Keratinocyte (primary cell): ENCODE data around the gene TRAPPC10. TPM values are rescaled to one million over a fixed set of nuclear protein-coding genes. Genes with fewer than 3 reads are reported as not detected.

ENCODE experiments used
- DNase-seq: peaks from one replicate; pipeline ENCODE4 v3.0.0-alpha.2; 2011; ENCODE audit warnings: low read depth, missing footprints, low spot score
- FAIRE-seq: peaks from 2 replicates; lab custom pipeline; 2011; peaks lifted over from hg19 to GRCh38; lab: Jason Lieb, UNC
- H2AFZ ChIP-seq: 2 replicates; pipeline ENCODE4 v1.6.0; 2012; ENCODE audit warnings: low read length, control low read depth, inconsistent platforms; ENCODE audit not compliant: control insufficient read depth
- H3K27ac ChIP-seq: 2 replicates; pipeline ENCODE4 v1.5.1; 2011; ENCODE audit warnings: low read length; ENCODE audit not compliant: control insufficient read depth, insufficient read depth
- H3K27me3 ChIP-seq: 3 replicates; pipeline ENCODE4 v1.6.0; 2011; ENCODE audit warnings: low read length; ENCODE audit not compliant: control insufficient read depth, insufficient read depth; ENCODE audit errors: extremely low read depth
- H3K36me3 ChIP-seq, 2 experiments: 2 replicates in 1 of 2; 3 replicates in 1 of 2; pipeline ENCODE4 v1.5.1; 2011; ENCODE audit warnings: low read length in 2 of 2, mild to moderate bottlenecking in 1 of 2; ENCODE audit not compliant: control insufficient read depth in 2 of 2, insufficient read depth in 2 of 2; ENCODE audit errors: extremely low read depth in 1 of 2
- H3K4me1 ChIP-seq: 3 replicates; pipeline ENCODE4 v1.5.1; 2011; ENCODE audit warnings: low read length; ENCODE audit not compliant: control insufficient read depth, insufficient read depth; ENCODE audit errors: extremely low read depth
- H3K4me2 ChIP-seq: 3 replicates; pipeline ENCODE4 v1.6.0; 2011; ENCODE audit warnings: low read depth, low read length; ENCODE audit not compliant: control insufficient read depth, insufficient read depth; ENCODE audit errors: extremely low read depth
- H3K4me3 ChIP-seq, 3 experiments: fragments of 200-600 bp in 1 of 3; sonication (generic) in 1 of 3; 2 replicates in 2 of 3; 3 replicates in 1 of 3; pipeline ENCODE4 v1.5.1; 2011 to 2016; ENCODE audit warnings: low read length in 3 of 3, mild to moderate bottlenecking in 3 of 3, control low read depth in 2 of 3, inconsistent platforms in 1 of 3, low read depth in 1 of 3, mixed read lengths in 1 of 3, mixed run types in 1 of 3, moderate library complexity in 1 of 3; ENCODE audit not compliant: control insufficient read depth in 2 of 3, insufficient read depth in 2 of 3; ENCODE audit errors: extremely low read depth in 1 of 3
- H3K79me2 ChIP-seq: 2 replicates; pipeline ENCODE4 v1.6.0; 2012; ENCODE audit warnings: low read length; ENCODE audit not compliant: control insufficient read depth, insufficient read depth
- H3K9ac ChIP-seq: 3 replicates; pipeline ENCODE4 v1.6.0; 2011; ENCODE audit warnings: low read length; ENCODE audit not compliant: control insufficient read depth, insufficient read depth; ENCODE audit errors: extremely low read depth
- H3K9me1 ChIP-seq: 3 replicates; pipeline ENCODE4 v1.6.0; 2011; ENCODE audit warnings: low read length; ENCODE audit not compliant: control insufficient read depth, insufficient read depth; ENCODE audit errors: extremely low read depth
- H3K9me3 ChIP-seq: 2 replicates; pipeline ENCODE4 v1.5.1; 2012; ENCODE audit warnings: low read depth, low read length; ENCODE audit not compliant: control insufficient read depth
- H4K20me1 ChIP-seq: 3 replicates; pipeline ENCODE4 v1.6.0; 2011; ENCODE audit warnings: low read length; ENCODE audit not compliant: control insufficient read depth, insufficient read depth; ENCODE audit errors: extremely low read depth
- EZH2 ChIP-seq: IDR thresholded peaks from one replicate; pipeline ENCODE4 v1.6.1; 2012; ENCODE audit warnings: inconsistent platforms, mild to moderate bottlenecking, low read length, moderate library complexity
- dilution Hi-C: fragments of 300-500 bp; cut with MboI; formaldehyde crosslinking; loops from one replicate; pipeline ENCODE4 v1.7.0; 2020; ENCODE audit warnings: low sequenced_read_pairs; ENCODE audit not compliant: extremely low pct_ligation_motif_present
- polyA plus RNA-seq, 5 experiments: library from polyadenylated mRNA; depleted of rRNA in 3 of 5; stranded (reverse) in 3 of 5; stranded (forward) in 1 of 5; unstranded in 1 of 5; fragments of >200 nt; gene quantifications; 1 replicate in 1 of 5; 2 replicates in 3 of 5; 3 replicates in 1 of 5; pipeline versions ENCODE4 v1.2.1 to v1.2.3, GENCODE V29; 2011 to 2012; ENCODE audit warnings: missing spikeins in 2 of 5, low read depth in 1 of 5, low replicate concordance in 1 of 5
- TF ChIP-seq, protein P1 (sequence below), 3 experiments: IDR thresholded peaks in 1 of 3; conservative IDR thresholded peaks in 1 of 3; optimal IDR thresholded peaks in 1 of 3; 2 replicates in 2 of 3; 3 replicates in 1 of 3; pipeline versions ENCODE3 to v1.5.1; 2011; ENCODE audit warnings: low read length in 3 of 3, mild to moderate bottlenecking in 3 of 3, moderate library complexity in 2 of 3, control low read depth in 1 of 3, inconsistent platforms in 1 of 3; ENCODE audit not compliant: insufficient read depth in 2 of 3; ENCODE audit errors: extremely low read depth in 1 of 3

TRAPPC10 gene
- polyA plus RNA-seq, 1 donor (not counting 4 experiments of a cell fraction or from before 2014, with no cell fraction given): 21.6 TPM

- peaks cover 7% of the 10 kb centered on the region for H3K4me1 ChIP-seq
- no peak for TF ChIP-seq EZH2
- TF ChIP-seq, protein P1, sequence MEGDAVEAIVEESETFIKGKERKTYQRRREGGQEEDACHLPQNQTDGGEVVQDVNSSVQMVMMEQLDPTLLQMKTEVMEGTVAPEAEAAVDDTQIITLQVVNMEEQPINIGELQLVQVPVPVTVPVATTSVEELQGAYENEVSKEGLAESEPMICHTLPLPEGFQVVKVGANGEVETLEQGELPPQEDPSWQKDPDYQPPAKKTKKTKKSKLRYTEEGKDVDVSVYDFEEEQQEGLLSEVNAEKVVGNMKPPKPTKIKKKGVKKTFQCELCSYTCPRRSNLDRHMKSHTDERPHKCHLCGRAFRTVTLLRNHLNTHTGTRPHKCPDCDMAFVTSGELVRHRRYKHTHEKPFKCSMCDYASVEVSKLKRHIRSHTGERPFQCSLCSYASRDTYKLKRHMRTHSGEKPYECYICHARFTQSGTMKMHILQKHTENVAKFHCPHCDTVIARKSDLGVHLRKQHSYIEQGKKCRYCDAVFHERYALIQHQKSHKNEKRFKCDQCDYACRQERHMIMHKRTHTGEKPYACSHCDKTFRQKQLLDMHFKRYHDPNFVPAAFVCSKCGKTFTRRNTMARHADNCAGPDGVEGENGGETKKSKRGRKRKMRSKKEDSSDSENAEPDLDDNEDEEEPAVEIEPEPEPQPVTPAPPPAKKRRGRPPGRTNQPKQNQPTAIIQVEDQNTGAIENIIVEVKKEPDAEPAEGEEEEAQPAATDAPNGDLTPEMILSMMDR (optimal IDR thresholded peaks at IDR 0.05 in 1 of 3, IDR thresholded peaks at IDR 0.05 in 1 of 3, conservative IDR thresholded peaks at IDR 0.05 in 1 of 3; ENCODE audit: extremely low read depth in 1 of 3, insufficient read depth in 2 of 3, low read length in 3 of 3): no peak
- peaks cover 2% of the 10 kb centered on the region for H3K9me1 ChIP-seq
- H3K36me3 ChIP-seq: peaks cover 27 to 37% of the 10 kb centered on the region in 2 experiments
- no peak overlapping the region for H3K9ac ChIP-seq
- no peaks in the 10 kb centered on the region for H3K27me3 ChIP-seq
- H3K79me2 ChIP-seq: no peaks in the 10 kb centered on the region
- dilution Hi-C loops: no loop called here
- FAIRE-seq: no peak
- no peak overlapping the region for H3K4me3 ChIP-seq
- H3K9me3 ChIP-seq: no peaks in the 10 kb centered on the region
- H3K27ac ChIP-seq: no peak overlapping the region
- H2AFZ ChIP-seq: no peak overlapping the region
- H4K20me1 ChIP-seq: no peaks in the 10 kb centered on the region
- H3K4me2 ChIP-seq: no peak overlapping the region
- DNase-seq: no peak
Observed at GRCh38 chr21:44079846-44080245, 67.7 kb downstream of the TRAPPC10 start.

- dilution Hi-C loops: no loop called here
- Histone ChIP-seq H3K36me3 (peaks cover 34 to 44% of the 10 kb centered on the region in 2 experiments), H3K79me2 (no peaks in the 10 kb centered on the region), H3K27ac (no peak overlapping the region), H3K9ac (no peak overlapping the region), H3K9me1 (peaks cover 2% of the 10 kb centered on the region), H3K4me1 (peaks cover 7% of the 10 kb centered on the region), H3K4me2 (no peak overlapping the region), H2AFZ (no peak overlapping the region), H3K9me3 (no peaks in the 10 kb centered on the region), H3K4me3 (no peak overlapping the region), H3K27me3 (no peaks in the 10 kb centered on the region), H4K20me1 (no peaks in the 10 kb centered on the region)
- TF ChIP-seq EZH2: no peak
- TF ChIP-seq, protein P1 (optimal IDR thresholded peaks at IDR 0.05 in 1 of 3, IDR thresholded peaks at IDR 0.05 in 1 of 3, conservative IDR thresholded peaks at IDR 0.05 in 1 of 3; ENCODE audit: extremely low read depth in 1 of 3, insufficient read depth in 2 of 3, low read length in 3 of 3): no peak
- DNase-seq (peak; percentile 9), FAIRE-seq (peak; percentile 56)
Observed at GRCh38 chr21:44082648-44083440, 70.7 kb downstream of the TRAPPC10 start.
